ENCODE measurements around the gene DPYD.

The DPYD gene

DNA sequence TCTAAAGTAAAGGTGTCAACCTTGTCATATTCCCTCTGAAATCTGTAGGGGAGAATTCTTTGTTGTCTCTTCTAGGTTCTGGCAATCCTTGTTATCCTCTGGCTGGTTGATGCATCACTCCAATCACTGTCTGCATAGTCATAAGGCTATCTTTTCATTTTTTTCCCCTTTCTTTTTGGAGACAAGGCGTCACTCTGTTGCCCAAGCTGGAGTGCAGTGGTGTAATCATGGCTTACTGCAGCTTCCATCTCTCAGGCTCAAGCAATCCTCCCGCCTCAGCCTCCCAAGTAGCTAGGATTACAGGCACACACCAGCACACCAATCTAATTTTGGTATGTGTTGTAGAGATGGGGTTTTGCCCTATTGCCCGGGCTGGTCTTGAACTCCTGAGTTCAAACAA, 12.9 kb downstream of the DPYD start:
- no peak for DNase-seq (ENCODE audit: low read depth in 1 of 2, low spot score in 1 of 2)

DNA sequence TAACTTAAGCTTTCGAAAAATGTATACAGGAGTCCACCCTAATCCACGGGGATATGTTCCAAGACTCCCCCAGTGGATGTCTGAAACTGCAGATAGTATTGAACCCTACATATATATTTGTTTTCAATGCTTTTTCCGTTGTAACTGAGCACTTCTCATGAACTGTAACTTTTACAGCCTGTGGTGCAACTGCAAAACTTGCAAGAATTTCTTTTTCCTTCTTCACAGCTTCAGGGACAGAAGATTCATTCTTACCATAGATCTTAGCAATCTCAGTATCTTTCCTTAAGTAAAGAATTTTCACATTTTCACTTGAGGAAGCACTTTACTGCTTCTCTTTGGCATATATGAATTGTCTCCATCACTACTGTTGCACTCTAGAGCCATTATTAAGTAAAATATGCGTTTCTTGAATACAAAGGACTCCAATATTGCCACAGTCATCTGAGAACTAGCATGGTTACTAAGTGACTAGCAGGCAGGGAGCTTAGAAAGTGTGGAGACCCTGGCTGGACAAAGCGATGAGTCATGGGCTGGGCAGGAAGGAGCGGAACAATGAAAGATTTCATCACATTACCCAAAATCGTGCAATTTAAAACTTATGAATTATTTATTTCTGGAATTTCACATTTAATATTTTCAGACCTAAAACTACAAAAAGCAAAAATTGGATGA, 14.1 kb downstream of the DPYD start:
- no peak for DNase-seq (ENCODE audit: low read depth in 1 of 2, low spot score in 1 of 2)

DNA sequence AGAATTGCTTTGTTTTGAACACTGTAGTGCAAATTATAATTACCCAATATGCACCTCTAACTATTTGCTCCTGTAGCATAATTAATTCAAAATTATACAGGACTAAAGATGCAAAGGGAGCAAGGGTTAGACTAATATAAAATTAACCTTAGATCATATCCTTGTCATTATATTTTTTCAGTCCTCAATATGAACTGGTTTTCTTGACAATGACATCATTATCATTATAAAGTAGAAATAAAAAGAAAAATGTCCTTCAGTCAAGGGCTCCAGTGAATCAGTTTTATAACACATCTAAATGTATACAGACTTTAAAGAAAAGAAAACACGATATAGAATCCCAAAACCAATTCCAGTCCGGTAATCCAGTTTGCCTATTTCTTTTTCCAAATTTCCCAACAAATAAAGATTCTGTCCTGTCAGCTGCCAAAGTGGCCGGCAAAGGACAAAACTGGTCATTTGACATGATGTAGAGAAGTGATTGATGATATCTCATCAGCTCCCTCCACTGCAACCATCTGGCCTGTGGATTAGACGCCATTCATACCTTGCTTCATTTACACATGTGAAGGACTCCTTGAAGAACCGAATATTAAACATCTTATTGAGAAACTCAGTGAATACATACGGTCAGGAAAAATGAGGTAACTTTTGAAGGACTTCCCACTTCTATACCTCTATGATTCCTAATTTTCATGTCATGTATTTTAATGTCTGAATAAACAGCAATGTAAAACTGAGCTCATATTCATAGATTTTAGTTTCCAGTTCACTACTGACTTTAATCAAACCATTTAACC, 15.5 kb downstream of the DPYD start:
- no peak for DNase-seq (ENCODE audit: low read depth in 1 of 2, low spot score in 1 of 2)

DNA sequence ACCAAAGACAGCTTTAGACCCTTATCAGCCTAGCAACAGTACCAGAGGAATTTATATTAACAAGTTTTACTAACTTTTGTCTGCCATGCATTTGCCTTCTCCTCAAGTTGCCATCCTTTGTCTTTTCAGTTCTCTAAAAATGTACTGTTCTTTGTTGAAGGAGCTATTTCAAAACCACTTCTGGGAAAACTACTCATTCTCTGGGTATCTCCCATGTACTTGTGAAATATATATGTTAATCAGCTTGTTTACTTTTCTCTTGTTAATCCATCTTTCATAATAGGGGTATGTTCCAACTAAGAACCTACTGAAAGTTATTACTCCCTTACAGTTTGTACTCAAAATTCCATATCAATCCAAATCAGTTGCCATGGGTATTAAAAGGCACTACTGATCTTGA, 16.3 kb downstream of the DPYD start:
- DNase-seq (ENCODE audit: low read depth in 1 of 2, low spot score in 1 of 2), result no peak

DNA sequence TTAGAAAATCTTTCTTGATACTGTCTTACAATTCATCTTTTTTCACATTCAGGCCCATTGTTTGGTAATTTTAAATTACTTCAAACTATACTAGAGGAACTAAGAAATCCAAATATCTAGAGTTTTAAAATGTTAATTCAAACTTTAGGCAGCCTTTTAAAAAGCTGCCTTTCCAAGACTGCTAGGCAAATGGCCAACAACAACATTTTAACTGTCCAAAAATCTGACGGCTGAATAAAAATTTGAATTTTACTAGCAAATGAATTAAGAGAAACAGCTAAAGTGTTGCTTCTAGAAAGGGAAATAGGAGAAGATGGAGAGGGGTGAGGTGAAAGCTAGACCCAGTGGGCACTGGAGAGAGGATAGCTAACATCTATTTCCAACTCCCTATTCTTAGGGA, 17.2 kb downstream of the DPYD start:
- no peak for DNase-seq (ENCODE audit: low read depth in 1 of 2, low spot score in 1 of 2)

DNA sequence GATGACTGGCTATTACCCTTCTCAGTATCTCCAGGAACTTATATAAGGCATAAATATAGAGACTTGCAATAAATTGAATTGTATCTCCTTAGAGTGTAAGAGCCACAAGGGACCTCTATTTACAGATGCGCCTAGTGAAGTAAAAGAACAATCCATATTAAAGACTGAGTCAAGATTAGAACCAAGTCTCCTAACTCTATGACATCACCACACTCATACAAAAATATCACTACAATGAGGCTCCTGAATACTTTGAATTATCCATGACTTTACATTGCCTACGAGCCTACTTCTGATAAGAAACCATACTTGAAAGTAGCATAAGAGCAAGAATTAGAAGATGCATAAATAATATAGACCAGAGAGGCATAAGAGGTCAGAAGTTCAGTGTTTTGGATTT, 18.8 kb downstream of the DPYD start:
- no peak for DNase-seq (ENCODE audit: low read depth in 1 of 2, low spot score in 1 of 2)

DNA sequence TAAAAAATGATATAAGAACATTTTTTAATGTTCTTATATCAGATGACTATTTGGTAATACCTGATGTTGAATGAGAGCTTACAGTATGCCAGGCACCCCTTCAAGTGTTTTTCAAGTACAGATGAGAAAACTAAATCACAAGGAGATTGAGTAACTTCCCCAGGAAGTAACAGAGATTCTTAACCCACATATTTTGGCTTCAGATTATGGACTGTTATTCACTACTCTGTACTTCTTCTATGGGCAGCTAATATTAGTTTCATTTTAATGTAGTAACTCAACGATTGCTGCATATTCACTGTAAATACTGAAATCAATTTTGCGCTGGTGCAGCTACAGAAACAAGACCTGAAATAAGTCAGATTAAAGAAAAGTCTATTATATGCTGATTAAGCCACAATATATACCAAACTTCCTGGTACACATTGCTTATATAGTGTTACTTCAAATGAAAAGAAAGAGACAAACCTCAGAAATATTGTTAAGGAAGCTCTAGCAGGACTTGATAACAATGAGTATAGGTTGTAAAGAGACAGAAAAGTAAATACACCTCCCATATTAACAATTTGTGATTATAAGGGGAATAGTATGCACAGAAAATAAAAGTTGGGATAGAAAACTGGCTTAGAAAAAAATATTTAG, 19.7 kb downstream of the DPYD start:
- no peak for DNase-seq (ENCODE audit: low read depth in 1 of 2, low spot score in 1 of 2)

DNA sequence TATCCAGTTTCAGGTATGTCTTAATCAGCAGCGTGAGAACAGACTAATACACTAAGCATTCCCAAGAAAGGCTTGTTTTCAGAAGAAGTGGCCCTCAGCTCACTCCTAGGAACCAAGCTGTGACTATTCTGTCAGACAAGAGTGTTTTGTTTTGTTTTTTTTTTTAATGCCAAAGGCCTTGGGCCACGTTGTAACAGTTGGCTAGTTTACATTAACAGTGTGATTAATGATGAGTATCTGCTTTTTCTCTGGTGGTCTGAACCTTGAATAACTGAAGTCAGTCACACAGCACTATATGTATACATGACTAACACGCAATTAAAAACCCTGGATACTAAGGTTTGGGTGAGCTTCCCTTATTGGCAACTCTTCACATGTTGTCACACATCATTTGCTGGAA, 21.9 kb downstream of the DPYD start:
- DNase-seq (ENCODE audit: low read depth in 1 of 2, low spot score in 1 of 2), result no peak

DNA sequence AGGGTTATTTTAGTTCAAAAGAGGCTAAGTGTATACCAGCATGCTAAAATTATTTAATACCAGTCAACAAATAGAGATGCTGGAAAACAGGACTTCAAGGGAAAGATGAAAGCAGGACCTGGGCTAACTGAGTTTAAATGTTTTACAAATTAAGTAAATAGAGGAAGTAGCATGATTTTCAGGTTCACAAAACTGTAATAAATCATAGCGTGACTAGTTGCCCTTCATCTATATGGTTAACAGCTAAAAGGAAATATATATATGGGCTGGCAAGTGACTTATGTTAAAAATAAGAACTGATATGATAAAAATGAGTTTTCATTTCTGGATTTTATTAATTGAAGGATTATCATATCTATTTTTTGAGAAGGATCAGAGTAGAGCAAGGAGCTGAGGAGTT, 25.6 kb downstream of the DPYD start:
- DNase-seq (ENCODE audit: low read depth in 1 of 2, low spot score in 1 of 2), result no peak

DNA sequence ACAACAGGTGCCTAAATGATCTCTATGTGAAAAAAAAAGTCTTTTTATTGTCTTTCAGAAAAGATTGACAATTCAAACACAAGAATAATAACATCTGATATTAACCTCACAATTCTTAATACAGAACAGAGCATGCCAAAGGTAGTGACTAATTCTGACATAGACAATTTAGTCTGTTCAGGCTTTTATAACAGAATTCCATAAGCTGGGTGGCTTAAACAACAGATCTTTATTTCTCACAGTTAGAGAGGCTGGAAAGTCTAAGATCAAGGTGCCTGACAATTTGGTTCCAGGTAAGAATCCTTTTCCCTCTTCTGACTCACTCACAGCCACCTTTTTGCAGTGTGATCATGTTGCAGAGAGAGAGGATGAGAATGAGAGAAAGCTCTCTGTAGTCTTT, 27.0 kb downstream of the DPYD start:
- no peak for DNase-seq (ENCODE audit: low read depth in 1 of 2, low spot score in 1 of 2)

DNA sequence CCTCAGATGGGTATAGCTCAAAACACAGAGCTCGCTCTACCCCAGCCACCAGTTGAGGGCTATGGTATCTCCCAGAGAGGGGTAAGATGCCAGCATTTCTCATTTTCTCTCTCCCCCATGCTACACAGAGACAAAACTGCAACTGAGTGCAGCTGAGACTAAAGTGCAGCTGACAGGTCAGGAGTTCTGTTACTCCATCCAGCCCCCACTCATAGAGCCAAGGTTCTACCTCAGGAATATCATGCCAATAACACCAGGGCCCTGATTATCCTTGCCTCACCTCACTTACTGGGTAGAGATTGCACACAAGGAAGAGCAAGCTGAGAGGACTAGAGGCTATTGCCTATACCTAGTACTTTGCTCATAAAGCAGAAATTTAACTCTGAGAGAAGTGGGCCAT, 34.6 kb downstream of the DPYD start:
- DNase-seq (ENCODE audit: low read depth in 1 of 2, low spot score in 1 of 2), result no peak

DNA sequence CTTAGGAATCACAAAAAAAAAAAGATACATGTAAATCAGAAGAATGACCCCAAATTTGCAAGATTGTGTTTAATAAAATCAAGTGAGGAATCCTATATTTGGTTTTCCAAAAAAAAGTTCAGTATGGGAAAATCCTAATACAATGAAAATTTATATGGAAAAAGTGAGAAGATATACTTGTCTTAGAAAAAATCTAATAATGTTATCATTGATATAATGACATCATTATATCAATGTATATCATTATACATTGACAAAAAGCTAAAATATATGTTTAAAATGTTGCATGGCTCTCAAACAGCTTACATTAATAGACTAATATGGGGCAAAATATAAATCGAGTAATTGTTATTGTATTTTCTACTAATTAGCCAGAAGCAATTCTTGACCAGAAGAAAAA, 37.0 kb downstream of the DPYD start:
- DNase-seq (ENCODE audit: low read depth in 1 of 2, low spot score in 1 of 2), result no peak

DNA sequence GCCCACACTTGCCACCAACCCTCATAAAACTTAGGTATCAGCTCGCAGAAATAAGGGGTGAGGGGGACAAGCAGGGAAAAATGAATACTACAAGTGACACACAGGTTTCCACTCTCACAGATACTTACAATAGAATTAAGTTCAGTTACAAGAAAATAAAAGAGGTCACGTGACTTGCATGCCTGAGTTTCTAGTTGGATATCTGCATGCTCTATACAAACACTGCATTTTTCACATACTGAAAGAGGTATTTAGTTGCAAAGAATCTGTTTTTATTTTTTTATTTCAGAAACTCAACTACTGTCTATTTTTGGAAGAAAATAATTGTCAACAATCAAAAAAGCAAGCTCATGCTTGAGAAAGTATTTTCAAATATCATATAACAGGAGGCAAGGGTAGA, 43.5 kb downstream of the DPYD start:
- DNase-seq (ENCODE audit: low read depth in 1 of 2, low spot score in 1 of 2), result no peak

DNA sequence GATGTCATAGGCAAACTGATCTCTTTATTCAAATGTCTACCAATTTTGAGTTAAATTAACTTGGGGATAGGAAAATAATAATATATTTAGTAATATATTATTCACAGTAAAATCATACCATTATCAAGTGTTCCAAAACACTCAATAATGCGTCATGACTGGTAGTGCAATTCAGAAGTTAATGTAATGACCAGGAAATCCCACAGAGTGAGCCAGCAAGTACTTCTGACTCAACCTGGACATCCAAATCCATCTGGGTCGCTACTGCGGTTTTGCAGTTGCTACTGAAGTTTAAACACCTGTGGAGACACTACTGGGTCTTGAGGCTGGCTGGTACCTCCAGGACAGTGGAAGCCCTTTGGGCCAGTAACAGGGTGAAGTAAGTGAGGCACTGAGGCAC, 44.8 kb downstream of the DPYD start:
- DNase-seq (ENCODE audit: low read depth in 1 of 2, low spot score in 1 of 2), result no peak

DNA sequence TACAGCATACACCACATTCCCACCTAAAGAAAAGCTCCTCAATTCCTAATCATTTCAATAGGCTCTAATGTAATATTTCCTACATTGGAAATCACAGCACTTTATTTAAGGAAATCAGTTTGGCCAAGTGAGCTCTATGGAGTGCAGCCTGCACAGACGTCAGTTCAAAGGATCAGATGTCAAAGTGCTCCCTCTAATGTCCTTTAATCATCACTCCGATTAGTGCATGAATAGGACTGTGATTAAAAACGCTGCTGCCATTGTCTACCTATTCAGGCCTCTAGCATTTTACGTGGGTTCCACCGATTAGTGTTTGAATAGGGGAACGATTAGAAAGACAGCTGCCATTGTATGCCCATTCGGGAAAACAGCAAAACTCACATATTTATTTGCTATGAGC, 50.2 kb downstream of the DPYD start:
- no peak for DNase-seq (ENCODE audit: low read depth in 1 of 2, low spot score in 1 of 2)

DNA sequence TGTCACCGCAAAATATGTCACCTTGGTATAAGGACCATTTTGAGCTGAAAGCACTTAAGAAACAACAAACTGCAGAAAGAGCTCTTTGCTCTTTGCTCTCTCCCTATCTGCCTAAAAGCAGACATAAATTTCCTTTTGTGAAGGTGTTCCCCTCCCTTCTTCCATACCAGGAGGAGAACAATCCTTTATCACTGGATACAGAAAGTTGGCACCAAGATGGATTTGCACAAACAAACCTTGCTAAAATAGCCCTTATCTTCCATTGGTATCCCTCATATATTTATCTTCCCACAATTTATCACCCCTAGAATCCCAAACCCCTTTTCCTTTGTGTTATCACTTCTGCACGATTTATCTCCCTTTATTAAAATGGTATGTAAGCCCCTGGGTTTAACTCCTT, 51.4 kb downstream of the DPYD start:
- DNase-seq (ENCODE audit: low read depth in 1 of 2, low spot score in 1 of 2), result no peak

DNA sequence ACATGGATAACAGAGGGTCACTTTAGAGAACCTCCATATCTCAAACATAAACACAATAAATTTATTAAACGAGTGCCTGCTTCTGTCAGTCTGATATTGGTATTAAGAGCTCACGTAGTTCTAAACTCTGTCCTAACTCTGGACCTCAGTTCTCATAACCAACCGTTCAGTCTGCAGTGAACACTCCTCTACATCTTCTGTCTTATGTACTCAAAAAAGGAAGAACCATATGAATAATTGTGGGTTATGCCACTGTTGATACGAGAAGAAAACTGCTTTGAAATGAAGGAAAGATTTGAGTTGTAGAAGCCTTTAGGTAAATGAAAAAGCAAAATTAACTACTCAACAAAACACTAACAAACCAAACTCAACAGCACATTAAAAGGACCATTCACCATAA, 53.7 kb downstream of the DPYD start:
- no peak for DNase-seq (ENCODE audit: low read depth in 1 of 2, low spot score in 1 of 2)

DNA sequence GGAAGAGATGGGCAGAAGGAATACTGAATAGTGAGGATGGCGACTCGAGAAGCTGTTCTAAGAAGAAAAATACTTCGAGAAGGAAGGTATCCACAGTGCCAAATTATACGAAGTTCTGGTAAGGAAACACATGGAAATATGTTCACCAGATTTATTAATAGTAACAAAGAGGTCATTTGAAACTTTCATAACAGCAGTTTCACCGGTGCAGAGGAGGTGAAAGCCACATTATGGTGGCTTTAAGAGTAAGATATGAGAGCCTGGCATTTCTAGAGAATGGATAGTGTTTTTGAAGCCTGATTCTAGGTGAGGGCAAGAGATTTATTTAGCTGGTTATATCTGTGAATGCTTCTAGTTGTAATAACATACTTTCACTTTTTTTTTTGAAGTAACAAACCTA, 56.2 kb downstream of the DPYD start:
- no peak for DNase-seq (ENCODE audit: low read depth in 1 of 2, low spot score in 1 of 2)

DNA sequence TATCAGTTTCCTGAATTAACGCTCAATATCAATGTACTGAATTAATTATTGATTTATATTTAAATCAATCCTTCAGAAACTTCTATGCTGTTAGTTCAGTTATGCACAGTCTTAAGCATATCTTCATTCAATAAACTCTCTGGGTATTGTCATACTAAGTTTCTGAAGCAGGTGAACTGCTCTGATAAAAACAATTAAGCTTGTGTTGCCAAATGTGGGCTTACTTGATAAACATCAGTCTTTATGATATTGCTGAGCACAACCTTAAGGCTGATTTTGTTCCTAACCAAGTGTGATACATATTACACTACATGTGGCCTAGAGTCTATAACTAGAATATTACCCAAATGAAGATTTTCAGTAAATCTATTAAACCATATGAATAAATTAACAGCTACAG, 67.6 kb downstream of the DPYD start:
- DNase-seq (ENCODE audit: low read depth in 1 of 2, low spot score in 1 of 2), result no peak

DNA sequence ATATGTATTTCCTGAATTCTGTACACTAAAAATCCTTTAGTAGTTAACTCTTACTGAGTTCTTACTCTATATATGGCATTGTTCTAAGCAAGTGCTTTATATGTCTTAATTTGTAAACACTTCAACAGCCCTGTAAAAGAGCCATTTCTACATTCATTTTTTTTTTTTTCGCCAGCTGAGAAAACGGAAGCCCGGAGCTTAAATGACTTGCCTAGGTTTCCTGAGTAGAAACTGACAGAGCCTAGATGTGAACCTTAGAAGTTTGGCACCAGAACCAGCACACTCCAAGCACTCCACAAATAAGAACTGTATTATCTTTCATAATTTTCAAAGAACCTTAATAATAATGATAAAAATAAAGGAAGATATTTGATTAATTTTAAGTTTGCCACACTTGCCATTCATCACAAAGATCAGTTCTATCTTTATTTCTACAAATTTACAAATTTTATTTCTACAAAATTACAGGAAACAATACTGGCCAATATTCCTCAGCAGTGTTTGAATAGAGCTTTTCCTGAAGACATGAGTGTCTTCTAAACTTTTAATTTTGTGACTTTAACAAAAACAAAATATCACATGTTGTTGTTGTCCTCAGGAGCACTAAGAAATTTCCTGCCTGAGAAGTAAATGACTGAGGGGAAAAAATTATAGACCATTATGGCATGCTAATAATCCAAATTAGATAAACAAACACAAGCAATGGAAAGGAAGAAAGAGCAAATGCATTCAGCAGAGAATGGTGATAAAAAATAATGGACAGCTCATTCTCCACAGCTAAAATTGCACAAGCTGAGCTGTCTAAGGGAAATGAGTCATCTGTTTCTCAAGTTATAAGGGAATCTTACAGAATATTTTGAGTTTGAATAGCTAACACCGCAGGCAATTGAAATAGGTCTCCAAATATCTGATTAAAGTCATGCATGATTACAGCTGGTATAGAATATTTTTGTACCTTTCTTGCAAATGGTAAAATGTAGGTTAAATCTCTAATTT, 71.2 kb downstream of the DPYD start:
- DNase-seq (ENCODE audit: low read depth in 1 of 2, low spot score in 1 of 2), result no peak

DNA sequence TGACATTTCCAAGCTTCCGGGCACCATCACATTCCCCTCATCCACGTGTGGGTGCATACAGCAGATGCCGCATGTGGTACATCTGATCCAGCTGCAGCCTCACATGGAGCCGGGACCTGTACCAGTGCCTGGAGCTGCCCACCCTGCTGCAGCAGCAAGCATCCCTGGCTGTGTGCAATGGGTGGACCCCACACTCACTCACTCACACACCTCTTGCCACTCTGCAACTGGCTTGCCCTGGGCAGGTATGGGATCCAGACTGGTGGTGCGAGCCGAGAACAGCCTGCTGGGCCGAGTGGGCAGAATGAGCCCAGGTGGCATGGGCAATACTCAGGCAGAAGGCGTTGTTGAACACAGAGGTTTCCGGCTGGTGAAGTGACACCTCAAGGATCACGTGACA, 75.0 kb downstream of the DPYD start:
- DNase-seq (ENCODE audit: low read depth in 1 of 2, low spot score in 1 of 2), result no peak

Measured in activated T-helper 1 cell treated with anti-CD3 and anti-CD28 coated beads, Interleukin-2, amount 50 U/mL, for 16 hours (primary cell).